HL-60 (cell line): ENCODE results near the gene KCNT2. TPM values are rescaled to one million over a fixed set of nuclear protein-coding genes. Genes with fewer than 3 reads are reported as not detected.

Experiments used
- DNase-seq, 2 experiments: peaks; one replicate each; pipeline ENCODE4 v3.0.0-alpha.2; 2010 to 2020; ENCODE audit warnings: low read depth in 1 of 2, low spot score in 1 of 2
- H3K27ac ChIP-seq: fragments of 250-450 bp; sonication (Bioruptor Pico); replicated peaks from 2 replicates; pipeline ENCODE4 v1.5.1; 2020; ENCODE audit warnings: mild to moderate bottlenecking, moderate library complexity
- H3K27me3 ChIP-seq: fragments of 250-450 bp; sonication (Bioruptor Pico); 2 replicates; pipeline ENCODE4 v1.5.1; 2021; ENCODE audit warnings: mild to moderate bottlenecking, moderate library complexity; ENCODE audit not compliant: insufficient read depth, poor library complexity, severe bottlenecking
- H3K4me3 ChIP-seq: replicated peaks from 2 replicates; pipeline ENCODE4 v1.5.1; 2011; ENCODE audit warnings: mild to moderate bottlenecking, control low read depth, low read length; ENCODE audit not compliant: insufficient read depth
- CTCF ChIP-seq: IDR thresholded peaks from one replicate; pipeline ENCODE4 v1.5.1; 2011; ENCODE audit warnings: low read length, control low read depth, inconsistent platforms; ENCODE audit not compliant: insufficient read depth
- GABPA ChIP-seq: IDR thresholded peaks from 2 replicates; pipeline ENCODE4 v1.6.1; 2012; ENCODE audit warnings: low read depth
- POLR2AphosphoS5 ChIP-seq: IDR thresholded peaks from 2 replicates; pipeline ENCODE4 v1.6.1; 2012; ENCODE audit warnings: low read depth
- REST ChIP-seq: IDR thresholded peaks from 2 replicates; pipeline ENCODE4 v1.6.1; 2012; ENCODE audit warnings: low read depth; ENCODE audit not compliant: insufficient replicate concordance
- SPI1 ChIP-seq: IDR thresholded peaks from 2 replicates; pipeline ENCODE4 v1.6.1; 2012; ENCODE audit warnings: low read depth, mild to moderate bottlenecking, borderline replicate concordance
- microRNA-seq: library from miRNA; unstranded; fragments of <30 nt; microRNA quantifications from one replicate; pipeline ENCODE4, GENCODE V29; 2018

Gene KCNT2

GRCh38 chr1:196178083-196178635 lies 430.1 kb downstream of the KCNT2 start:
- no peak for DNase-seq
- no peak overlapping the region for H3K27ac ChIP-seq
- TF ChIP-seq REST (no peak), CTCF (no peak), SPI1 (no peak), GABPA (no peak), POLR2AphosphoS5 (no peak)
- H3K27me3 ChIP-seq: no peaks in the 10 kb centered on the region
- H3K4me3 ChIP-seq: no peak overlapping the region

Small RNA genes within 50 kb of the gene (microRNA-seq; reads per million reads assigned to microRNA genes)
- not detected for gene MIR4735
